Measurements from ENCODE around the gene OTULINL. TPM values are rescaled to one million over a fixed set of nuclear protein-coding genes. Genes with fewer than 3 reads are reported as not detected.

The OTULINL gene
- total RNA-seq, 1 donor from 2014 or later, result 0.73 TPM

- no peak for TF ChIP-seq CTCF (IDR thresholded peaks at IDR 0.05)
- Mint-ChIP-seq H3K36me3 (ENCODE audit: unreplicated experiment) (no peaks in the 10 kb centered on the region), H3K4me3 (ENCODE audit: unreplicated experiment) (no peak overlapping the region), H3K27ac (ENCODE audit: unreplicated experiment) (no peak overlapping the region), H3K4me1 (ENCODE audit: unreplicated experiment) (no peaks in the 10 kb centered on the region), H3K27me3 (ENCODE audit: unreplicated experiment) (peaks cover 55% of the 10 kb centered on the region), H3K9me3 (ENCODE audit: unreplicated experiment) (no peaks in the 10 kb centered on the region)
- no peak for DNase-seq (ENCODE audit: extremely low spot score, unreplicated experiment)
Measured at GRCh38 chr5:14569948-14570691, 11.5 kb upstream of the OTULINL start.

- Mint-ChIP-seq H3K9me3 (ENCODE audit: unreplicated experiment) (no peaks in the 10 kb centered on the region), H3K4me3 (ENCODE audit: unreplicated experiment) (no peak overlapping the region), H3K27me3 (ENCODE audit: unreplicated experiment) (peaks cover 52% of the 10 kb centered on the region), H3K27ac (ENCODE audit: unreplicated experiment) (no peak overlapping the region), H3K36me3 (ENCODE audit: unreplicated experiment) (no peaks in the 10 kb centered on the region), H3K4me1 (ENCODE audit: unreplicated experiment) (no peaks in the 10 kb centered on the region)
- DNase-seq (ENCODE audit: extremely low spot score, unreplicated experiment), result no peak
- no peak for TF ChIP-seq CTCF (IDR thresholded peaks at IDR 0.05)
Measured at GRCh38 chr5:14571901-14572300, 9.7 kb upstream of the OTULINL start.

GRCh38 chr5:14572385-14572784 is 9.2 kb upstream of the OTULINL start:
- Mint-ChIP-seq H3K4me3 (ENCODE audit: unreplicated experiment) (no peak overlapping the region), H3K9me3 (ENCODE audit: unreplicated experiment) (no peaks in the 10 kb centered on the region), H3K27ac (ENCODE audit: unreplicated experiment) (no peak overlapping the region), H3K4me1 (ENCODE audit: unreplicated experiment) (no peaks in the 10 kb centered on the region), H3K27me3 (ENCODE audit: unreplicated experiment) (peaks cover 47% of the 10 kb centered on the region), H3K36me3 (ENCODE audit: unreplicated experiment) (no peaks in the 10 kb centered on the region)
- DNase-seq (ENCODE audit: extremely low spot score, unreplicated experiment), result no peak
- TF ChIP-seq CTCF (IDR thresholded peaks at IDR 0.05), result no peak

DNA sequence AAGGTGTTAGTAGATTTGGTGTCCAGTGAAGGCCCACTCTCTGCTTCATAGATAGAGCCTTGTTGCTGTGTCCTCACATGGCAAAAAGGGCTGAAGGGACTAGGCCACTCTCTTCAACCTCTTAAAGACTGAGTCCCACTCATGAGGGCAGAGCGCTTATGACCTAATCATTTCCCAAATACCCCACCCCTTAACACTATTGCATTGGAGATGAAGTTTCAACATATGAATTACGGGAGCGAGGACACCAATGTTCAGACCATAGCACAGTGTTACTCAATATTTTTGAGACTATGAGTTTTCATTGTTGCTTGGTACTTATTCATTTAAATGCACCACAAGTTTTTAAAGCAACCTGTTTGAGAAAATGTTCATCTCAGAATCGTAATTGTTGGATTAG is 8.8 kb upstream of the OTULINL start:
- no peak overlapping the region for H3K4me3 Mint-ChIP-seq (ENCODE audit: unreplicated experiment)
- no peak for TF ChIP-seq CTCF (IDR thresholded peaks at IDR 0.05)
- DNase-seq (ENCODE audit: extremely low spot score, unreplicated experiment), result no peak
- H3K27me3 Mint-ChIP-seq (ENCODE audit: unreplicated experiment), result peaks cover 46% of the 10 kb centered on the region
- H3K4me1 Mint-ChIP-seq (ENCODE audit: unreplicated experiment), result no peaks in the 10 kb centered on the region
- no peaks in the 10 kb centered on the region for H3K36me3 Mint-ChIP-seq (ENCODE audit: unreplicated experiment)
- no peaks in the 10 kb centered on the region for H3K9me3 Mint-ChIP-seq (ENCODE audit: unreplicated experiment)
- H3K27ac Mint-ChIP-seq (ENCODE audit: unreplicated experiment), result no peak overlapping the region

DNA sequence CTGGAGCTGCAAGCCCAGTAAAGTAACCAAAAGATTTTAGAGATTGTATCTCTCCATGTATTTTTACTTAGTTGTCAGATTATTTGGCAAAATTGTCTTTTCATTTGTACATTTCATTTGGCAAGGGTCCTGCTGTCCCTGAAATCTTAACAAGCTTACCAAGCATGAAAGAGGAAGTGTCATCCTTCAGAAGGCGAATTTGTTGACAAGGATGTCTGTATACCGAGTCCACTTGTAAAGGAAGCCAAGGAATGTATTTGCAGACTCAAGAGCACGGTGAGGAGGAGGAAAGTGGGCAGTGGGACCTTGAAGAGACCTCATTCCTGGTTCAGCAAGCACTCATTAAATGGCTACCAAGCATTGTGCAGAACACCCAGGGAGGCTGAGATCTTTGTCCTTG is 7.5 kb upstream of the OTULINL start:
- Mint-ChIP-seq H3K9me3 (ENCODE audit: unreplicated experiment) (no peaks in the 10 kb centered on the region), H3K4me3 (ENCODE audit: unreplicated experiment) (no peak overlapping the region), H3K4me1 (ENCODE audit: unreplicated experiment) (no peaks in the 10 kb centered on the region), H3K27ac (ENCODE audit: unreplicated experiment) (no peak overlapping the region), H3K27me3 (ENCODE audit: unreplicated experiment) (peaks cover 50% of the 10 kb centered on the region), H3K36me3 (ENCODE audit: unreplicated experiment) (no peaks in the 10 kb centered on the region)
- TF ChIP-seq CTCF (IDR thresholded peaks at IDR 0.05), result no peak
- no peak for DNase-seq (ENCODE audit: extremely low spot score, unreplicated experiment)
